Smooth muscle cell (in vitro differentiated cells): ENCODE data around the gene HSD17B8. TPM values are rescaled to one million over a fixed set of nuclear protein-coding genes. Genes with fewer than 3 reads are reported as not detected.
A peak's percentile ranks its signal among the peaks of the same experiment; 100 is the strongest.

Source experiments
- DNase-seq: peaks from one replicate; lab custom pipeline; 2025; ENCODE audit not compliant: unreplicated experiment; lab: John Stamatoyannopoulos, UW
- H2AFZ ChIP-seq: fragments of 200-600 bp; sonication (generic); 2 replicates; pipeline ENCODE4 v1.6.0; 2016; ENCODE audit warnings: antibody characterized with exemption, low read depth, mild to moderate bottlenecking
- H3F3A ChIP-seq: fragments of 200-600 bp; sonication (generic); 2 replicates; pipeline ENCODE4 v1.6.0; 2017; ENCODE audit warnings: antibody characterized with exemption, low read depth
- H3K27ac ChIP-seq: fragments of 200-600 bp; sonication (generic); 2 replicates; pipeline ENCODE4 v1.5.1; 2016; ENCODE audit warnings: low read depth, mild to moderate bottlenecking
- H3K27me3 ChIP-seq: fragments of 200-600 bp; sonication (generic); 2 replicates; pipeline ENCODE4 v1.6.1; 2016; ENCODE audit warnings: low read depth, mild to moderate bottlenecking
- H3K36me3 ChIP-seq: fragments of 200-600 bp; sonication (generic); 2 replicates; pipeline ENCODE4 v1.5.1; 2016; ENCODE audit warnings: low read depth
- H3K4me1 ChIP-seq: fragments of 200-600 bp; sonication (generic); 2 replicates; pipeline ENCODE4 v1.5.1; 2016; ENCODE audit warnings: low read depth
- H3K4me2 ChIP-seq: fragments of 200-600 bp; sonication (generic); 2 replicates; pipeline ENCODE4 v1.6.0; 2016; ENCODE audit warnings: mild to moderate bottlenecking
- H3K4me3 ChIP-seq: fragments of 200-600 bp; sonication (generic); 2 replicates; pipeline ENCODE4 v1.5.1; 2016; ENCODE audit warnings: mild to moderate bottlenecking
- H3K79me2 ChIP-seq: fragments of 200-600 bp; sonication (generic); 2 replicates; pipeline ENCODE4 v1.6.0; 2016; ENCODE audit warnings: low read depth, mild to moderate bottlenecking
- H3K9ac ChIP-seq: fragments of 200-600 bp; sonication (generic); 2 replicates; pipeline ENCODE4 v1.6.0; 2016; ENCODE audit warnings: low read depth
- H3K9me3 ChIP-seq: fragments of 200-600 bp; sonication (generic); replicated peaks from 2 replicates; pipeline ENCODE4 v1.5.1; 2016; ENCODE audit warnings: low read depth
- H4K20me1 ChIP-seq: fragments of 200-600 bp; sonication (generic); 2 replicates; pipeline ENCODE4 v1.6.0; 2016; ENCODE audit warnings: low read depth
- CTCF ChIP-seq: fragments of 200-600 bp; sonication (generic); IDR thresholded peaks from 2 replicates; pipeline ENCODE4 v1.5.1; 2017; ENCODE audit warnings: borderline replicate concordance, mild to moderate bottlenecking, antibody characterized with exemption; ENCODE audit not compliant: insufficient read depth, poor library complexity, severe bottlenecking
- WGBS: methylation state at CpG from one replicate; pipeline ENCODE4 v1.1.7; 2016; ENCODE audit warnings: low lambda C conversion rate; 5-methylcytosine and 5-hydroxymethylcytosine counted together
- polyA plus RNA-seq: library from polyadenylated mRNA; unstranded; fragments of >200 nt; fragmentation: Nextera tagmentation; extraction: Ambion mirVana; gene quantifications from 2 replicates; pipeline ENCODE4 v1.2.1, GENCODE V29; 2016
- total RNA-seq: library from RNA; depleted of rRNA; stranded (reverse); fragments of >200 nt; gene quantifications from 2 replicates; pipeline ENCODE4 v1.2.3, GENCODE V29; 2014

Gene HSD17B8
- total and polyA plus RNA-seq, 2 experiments from 2014 or later = 3.7 to 4.9 TPM

- Histone ChIP-seq H3K36me3 (no peaks in the 10 kb centered on the region), H3K4me3 (no peak overlapping the region), H3K27me3 (peaks cover 5% of the 10 kb centered on the region), H3K9me3 (no peaks in the 10 kb centered on the region), H3K9ac (no peak overlapping the region), H3K27ac (no peak overlapping the region), H3K79me2 (no peaks in the 10 kb centered on the region), H3F3A (peaks cover 12% of the 10 kb centered on the region), H3K4me2 (no peak overlapping the region), H3K4me1 (peaks cover 21% of the 10 kb centered on the region), H2AFZ (no peak overlapping the region), H4K20me1 (peaks cover 6% of the 10 kb centered on the region)
- no peak for TF ChIP-seq CTCF
- DNase-seq = no peak
- 91% methylated on average over 11 of the region's 17 CpGs for WGBS
These were observed 6.7 kb downstream of the HSD17B8 start for GRCh38 chr6:33211136-33211535.

GRCh38 chr6:33211666-33212422, 7.4 kb downstream of the HSD17B8 start:
- Histone ChIP-seq H3K4me1 (peaks cover 15% of the 10 kb centered on the region), H3K79me2 (no peaks in the 10 kb centered on the region), H3F3A (peaks cover 7% of the 10 kb centered on the region), H3K27me3 (peaks cover 5% of the 10 kb centered on the region), H3K4me3 (no peak overlapping the region), H3K27ac (no peak overlapping the region), H4K20me1 (peaks cover 6% of the 10 kb centered on the region), H3K9ac (no peak overlapping the region), H3K9me3 (no peaks in the 10 kb centered on the region), H3K4me2 (peak overlapping the region; percentile 85), H3K36me3 (no peaks in the 10 kb centered on the region), H2AFZ (no peak overlapping the region)
- WGBS = 76% methylated on average over 18 of the region's 18 CpGs
- no peak for DNase-seq
- TF ChIP-seq CTCF = no peak

- 6% methylated on average over 6 of the region's 6 CpGs for WGBS
- Histone ChIP-seq H4K20me1 (peaks cover 6% of the 10 kb centered on the region), H3K4me1 (peaks cover 15% of the 10 kb centered on the region), H2AFZ (no peak overlapping the region), H3K79me2 (no peaks in the 10 kb centered on the region), H3K4me3 (peak overlapping the region; percentile 54), H3F3A (peaks cover 7% of the 10 kb centered on the region), H3K4me2 (peak overlapping the region; percentile 85), H3K27ac (no peak overlapping the region), H3K36me3 (no peaks in the 10 kb centered on the region), H3K9ac (no peak overlapping the region), H3K9me3 (no peaks in the 10 kb centered on the region), H3K27me3 (peaks cover 12% of the 10 kb centered on the region)
- no peak for TF ChIP-seq CTCF
- no peak for DNase-seq
These were observed 8.4 kb downstream of the HSD17B8 start for GRCh38 chr6:33212857-33213165.
